Liver (tissue), 9 donors: ENCODE results near the gene EEA1. TPM values are rescaled to one million over a fixed set of nuclear protein-coding genes. Genes with fewer than 3 reads are reported as not detected.

Source experiments
- DNase-seq: peaks from one replicate; pipeline ENCODE4 v3.0.0-alpha.2; 2017; ENCODE audit warnings: low spot score
- H3K27ac ChIP-seq, 2 donors: one replicate each; pipeline ENCODE4 v1.7.0; 2013; ENCODE audit warnings: inconsistent platforms in 2 of 2, low read length in 2 of 2, control low read depth in 1 of 2, low read depth in 1 of 2, mild to moderate bottlenecking in 1 of 2
- H3K27me3 ChIP-seq, 4 donors: one replicate each; pipeline versions ENCODE4 v1.6.1 to v1.7.0; 2013; ENCODE audit warnings: low read length in 3 of 4, inconsistent platforms in 1 of 4, mild to moderate bottlenecking in 1 of 4, moderate library complexity in 1 of 4; ENCODE audit not compliant: control insufficient read depth in 4 of 4, insufficient read depth in 4 of 4
- H3K36me3 ChIP-seq, 4 donors: one replicate each; pipeline versions ENCODE4 v1.6.1 to v1.7.0; 2013; ENCODE audit warnings: low read length in 3 of 4, mild to moderate bottlenecking in 3 of 4, low read depth in 1 of 4, moderate library complexity in 1 of 4; ENCODE audit not compliant: control insufficient read depth in 4 of 4, insufficient read depth in 3 of 4
- H3K4me1 ChIP-seq, 4 donors: one replicate each; pipeline versions ENCODE4 v1.6.1 to v1.7.0; 2013; ENCODE audit warnings: low read length in 3 of 4, mild to moderate bottlenecking in 3 of 4, moderate library complexity in 1 of 4; ENCODE audit not compliant: control insufficient read depth in 4 of 4, insufficient read depth in 4 of 4
- H3K4me3 ChIP-seq, 3 donors: one replicate each; pipeline versions ENCODE4 v1.6.1 to v1.7.0; 2013; ENCODE audit warnings: low read length in 3 of 3, control low read depth in 1 of 3, low read depth in 1 of 3, mild to moderate bottlenecking in 1 of 3
- H3K9ac ChIP-seq, 2 donors: one replicate each; pipeline ENCODE4 v1.7.0; 2013; ENCODE audit warnings: low read length in 2 of 2, mild to moderate bottlenecking in 2 of 2, moderate library complexity in 2 of 2, control low read depth in 1 of 2, low read depth in 1 of 2
- H3K9me3 ChIP-seq, 4 donors: one replicate each; pipeline versions ENCODE4 v1.6.1 to v1.7.0; 2013; ENCODE audit warnings: low read length in 3 of 4; ENCODE audit not compliant: control insufficient read depth in 4 of 4
- ATF3 ChIP-seq: IDR thresholded peaks from 2 replicates; pipeline ENCODE4 v1.6.1; 2016; ENCODE audit warnings: antibody characterized with exemption
- CTCF ChIP-seq: fragments of 150-350 bp; IDR thresholded peaks from 2 replicates; pipeline ENCODE4 v1.5.1; 2017; ENCODE audit warnings: improper control_type of control experiment, low read depth, low read length; ENCODE audit not compliant: missing input control
- EGR1 ChIP-seq, 2 donors: IDR thresholded peaks; 2 replicates each; pipeline ENCODE4 v1.6.1; 2016 to 2018; ENCODE audit warnings: antibody characterized with exemption in 2 of 2, low read depth in 2 of 2
- FOXA1 ChIP-seq: IDR thresholded peaks from 2 replicates; pipeline ENCODE4 v1.6.1; 2016; ENCODE audit warnings: antibody characterized with exemption
- FOXA2 ChIP-seq: IDR thresholded peaks from 2 replicates; pipeline ENCODE4 v1.6.1; 2016; ENCODE audit warnings: antibody characterized with exemption
- GABPA ChIP-seq, 2 donors: IDR thresholded peaks in 1 of 2; conservative IDR thresholded peaks in 1 of 2; 2 replicates each; pipeline ENCODE4 v1.6.1; 2016; ENCODE audit warnings: antibody characterized with exemption in 2 of 2, mild to moderate bottlenecking in 1 of 2, moderate library complexity in 1 of 2
- HNF4A ChIP-seq, 2 donors: conservative IDR thresholded peaks; 2 replicates each; pipeline ENCODE4 v1.6.1; 2016; ENCODE audit warnings: antibody characterized with exemption in 2 of 2, mild to moderate bottlenecking in 2 of 2
- HNF4G ChIP-seq: IDR thresholded peaks from 2 replicates; pipeline ENCODE4 v1.6.1; 2016; ENCODE audit warnings: antibody characterized with exemption
- JUND ChIP-seq, 2 donors: IDR thresholded peaks; 2 replicates each; pipeline ENCODE4 v1.6.1; 2016; ENCODE audit warnings: antibody characterized with exemption in 2 of 2
- MAX ChIP-seq: IDR thresholded peaks from 2 replicates; pipeline ENCODE4 v1.6.1; 2016; ENCODE audit warnings: antibody characterized with exemption
- NR2F2 ChIP-seq: IDR thresholded peaks from 2 replicates; pipeline ENCODE4 v1.6.1; 2016; ENCODE audit warnings: antibody characterized with exemption
- RAD21 ChIP-seq, 2 donors: IDR thresholded peaks; 2 replicates each; pipeline ENCODE4 v1.6.1; 2016; ENCODE audit warnings: antibody characterized with exemption in 2 of 2, mild to moderate bottlenecking in 2 of 2
- RXRA ChIP-seq, 2 donors: IDR thresholded peaks; 2 replicates each; pipeline ENCODE4 v1.6.1; 2017 to 2018; ENCODE audit warnings: antibody characterized with exemption in 2 of 2, mild to moderate bottlenecking in 1 of 2
- SP1 ChIP-seq: IDR thresholded peaks from 2 replicates; pipeline ENCODE4 v1.6.1; 2018; ENCODE audit warnings: antibody characterized with exemption, mild to moderate bottlenecking
- TAF1 ChIP-seq: conservative IDR thresholded peaks from 2 replicates; pipeline ENCODE4 v1.6.1; 2016; ENCODE audit warnings: antibody characterized with exemption, mild to moderate bottlenecking
- YY1 ChIP-seq: IDR thresholded peaks from 2 replicates; pipeline ENCODE4 v1.6.1; 2016; ENCODE audit warnings: antibody characterized with exemption, mild to moderate bottlenecking
- ZBTB33 ChIP-seq: IDR thresholded peaks from 2 replicates; pipeline ENCODE4 v1.6.1; 2016; ENCODE audit warnings: antibody characterized with exemption
- WGBS: extraction: QIAGEN DNeasy Blood & Tissue Kit; methylation state at CpG from one replicate; pipeline ENCODE4 v1.1.7; 2013; 5-methylcytosine and 5-hydroxymethylcytosine counted together
- polyA plus RNA-seq, 2 donors: library from polyadenylated mRNA; stranded (reverse) in 1 of 2; unstranded in 1 of 2; fragments of 200-250 nt in 1 of 2; fragments of >200 nt in 1 of 2; fragmentation: Nextera tagmentation in 1 of 2; extraction: Ambion mirVana in 1 of 2; gene quantifications; one replicate each; pipeline versions ENCODE4 v1.2.1 to v1.2.3, GENCODE V29; 2013 to 2015
- total RNA-seq, 2 donors: library from RNA; depleted of rRNA; stranded (reverse); fragments of >200 nt; gene quantifications; one replicate each; pipeline ENCODE4 v1.2.3, GENCODE V29; 2014
- TF ChIP-seq, protein P1 (sequence below): IDR thresholded peaks from 2 replicates; pipeline ENCODE4 v1.6.1; 2016; ENCODE audit warnings: antibody characterized with exemption, mild to moderate bottlenecking
- donor health status: healthy.
- donor health status: healthy.
- donor health status: healthy.
- donor health status: healthy.
- donor health status: healthy.

EEA1 gene
- total and polyA plus RNA-seq, 4 donors = 2.5 to 15.8 (median 9.1) TPM

DNA sequence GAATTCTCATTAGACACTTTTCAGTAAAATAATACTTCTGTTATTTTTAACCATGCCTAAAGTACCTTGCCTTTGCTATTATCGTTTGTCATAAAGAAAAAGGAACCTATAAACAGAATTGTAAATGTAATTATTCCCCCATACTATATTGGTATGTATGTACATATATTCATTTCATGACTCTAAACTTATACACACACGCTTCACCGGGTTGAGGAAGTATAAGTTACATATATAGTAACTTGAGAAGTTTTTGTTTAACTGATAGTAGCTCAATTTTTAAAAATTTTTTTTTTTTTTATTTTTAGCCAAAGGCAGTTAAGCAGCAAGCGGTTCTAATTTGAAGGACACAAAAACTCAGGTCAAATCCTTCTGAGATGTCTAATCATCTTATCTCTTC, 118.7 kb downstream of the EEA1 start:
- TF ChIP-seq YY1 (no peak), RAD21 (IDR thresholded peaks at IDR 0.05) (no peak), TAF1 (no peak), GABPA (IDR thresholded peaks at IDR 0.05 in 1 of 2, conservative IDR thresholded peaks at IDR 0.05 in 1 of 2) (no peak), CTCF (no peak), MAX (no peak)
- TF ChIP-seq, protein P1, sequence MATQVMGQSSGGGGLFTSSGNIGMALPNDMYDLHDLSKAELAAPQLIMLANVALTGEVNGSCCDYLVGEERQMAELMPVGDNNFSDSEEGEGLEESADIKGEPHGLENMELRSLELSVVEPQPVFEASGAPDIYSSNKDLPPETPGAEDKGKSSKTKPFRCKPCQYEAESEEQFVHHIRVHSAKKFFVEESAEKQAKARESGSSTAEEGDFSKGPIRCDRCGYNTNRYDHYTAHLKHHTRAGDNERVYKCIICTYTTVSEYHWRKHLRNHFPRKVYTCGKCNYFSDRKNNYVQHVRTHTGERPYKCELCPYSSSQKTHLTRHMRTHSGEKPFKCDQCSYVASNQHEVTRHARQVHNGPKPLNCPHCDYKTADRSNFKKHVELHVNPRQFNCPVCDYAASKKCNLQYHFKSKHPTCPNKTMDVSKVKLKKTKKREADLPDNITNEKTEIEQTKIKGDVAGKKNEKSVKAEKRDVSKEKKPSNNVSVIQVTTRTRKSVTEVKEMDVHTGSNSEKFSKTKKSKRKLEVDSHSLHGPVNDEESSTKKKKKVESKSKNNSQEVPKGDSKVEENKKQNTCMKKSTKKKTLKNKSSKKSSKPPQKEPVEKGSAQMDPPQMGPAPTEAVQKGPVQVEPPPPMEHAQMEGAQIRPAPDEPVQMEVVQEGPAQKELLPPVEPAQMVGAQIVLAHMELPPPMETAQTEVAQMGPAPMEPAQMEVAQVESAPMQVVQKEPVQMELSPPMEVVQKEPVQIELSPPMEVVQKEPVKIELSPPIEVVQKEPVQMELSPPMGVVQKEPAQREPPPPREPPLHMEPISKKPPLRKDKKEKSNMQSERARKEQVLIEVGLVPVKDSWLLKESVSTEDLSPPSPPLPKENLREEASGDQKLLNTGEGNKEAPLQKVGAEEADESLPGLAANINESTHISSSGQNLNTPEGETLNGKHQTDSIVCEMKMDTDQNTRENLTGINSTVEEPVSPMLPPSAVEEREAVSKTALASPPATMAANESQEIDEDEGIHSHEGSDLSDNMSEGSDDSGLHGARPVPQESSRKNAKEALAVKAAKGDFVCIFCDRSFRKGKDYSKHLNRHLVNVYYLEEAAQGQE = no peak
- WGBS = 96% methylated on average over 4 of the region's 4 CpGs
- Histone ChIP-seq H3K4me3 (no peak overlapping the region), H3K9me3 (no peaks in the 10 kb centered on the region), H3K4me1 (no peaks in the 10 kb centered on the region), H3K36me3 (peaks cover 0 to 12% (median 9%) of the 10 kb centered on the region in 4 donors), H3K9ac (no peak overlapping the region), H3K27ac (no peak overlapping the region), H3K27me3 (no peaks in the 10 kb centered on the region)
- DNase-seq = no peak

DNA sequence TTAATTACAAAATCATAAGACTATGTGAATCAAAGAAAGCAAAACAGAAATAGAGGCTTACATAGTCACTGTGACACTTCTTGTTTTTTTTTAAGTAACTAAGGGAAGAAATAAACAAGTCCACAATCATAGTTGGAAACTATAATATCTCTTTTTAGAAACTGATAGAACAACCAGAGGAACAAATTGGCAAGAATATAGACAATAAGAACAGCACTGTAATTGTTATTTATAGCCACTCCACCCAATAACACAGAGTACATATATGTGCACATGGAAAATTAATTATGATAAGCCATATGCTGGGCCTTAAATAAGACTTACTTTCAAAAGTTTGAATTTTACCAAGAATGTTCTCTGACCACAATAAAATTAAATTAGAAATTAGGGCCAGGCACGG, 125.2 kb downstream of the EEA1 start:
- H3K9me3 ChIP-seq = no peaks in the 10 kb centered on the region
- no peaks in the 10 kb centered on the region for H3K4me1 ChIP-seq
- H3K9ac ChIP-seq = no peak overlapping the region
- H3K36me3 ChIP-seq = peaks cover 0 to 19% (median 14%) of the 10 kb centered on the region in 4 donors
- DNase-seq = no peak
- WGBS = 98% methylated on average over 1 of the region's 1 CpG
- no peak overlapping the region for H3K27ac ChIP-seq
- no peaks in the 10 kb centered on the region for H3K27me3 ChIP-seq
- no peak for TF ChIP-seq JUND (IDR thresholded peaks at IDR 0.05)
- TF ChIP-seq SP1 = no peak
- TF ChIP-seq, protein P1 = no peak
- TF ChIP-seq HNF4A (conservative IDR thresholded peaks at IDR 0.05) = no peak
- TF ChIP-seq YY1 = no peak
- no peak for TF ChIP-seq TAF1
- TF ChIP-seq NR2F2 = no peak
- TF ChIP-seq RXRA (IDR thresholded peaks at IDR 0.05) = no peak
- TF ChIP-seq ZBTB33 = no peak
- TF ChIP-seq GABPA (IDR thresholded peaks at IDR 0.05 in 1 of 2, conservative IDR thresholded peaks at IDR 0.05 in 1 of 2) = no peak
- TF ChIP-seq FOXA1 = no peak
- TF ChIP-seq CTCF = no peak
- TF ChIP-seq FOXA2 = no peak
- no peak for TF ChIP-seq HNF4G
- no peak for TF ChIP-seq EGR1 (IDR thresholded peaks at IDR 0.05; ENCODE audit: low read depth in 2 of 2)
- no peak for TF ChIP-seq MAX
- no peak for TF ChIP-seq RAD21 (IDR thresholded peaks at IDR 0.05)
- TF ChIP-seq ATF3 = no peak
- H3K4me3 ChIP-seq = no peak overlapping the region
